Ovary (tissue), 9 donors: ENCODE results near the gene PURB. TPM values are rescaled to one million over a fixed set of nuclear protein-coding genes. Genes with fewer than 3 reads are reported as not detected.

Source experiments
- DNase-seq, 5 donors: peaks; one replicate each; pipeline ENCODE4 v3.0.0-alpha.2; 2019 to 2020
- H3K27ac ChIP-seq, 2 donors: fragments of 200-600 bp; one replicate each; pipeline versions ENCODE4 v1.5.1 to v1.8.0; 2019 to 2022
- H3K27me3 ChIP-seq: fragments of 200-600 bp; one replicate; pipeline ENCODE4 v1.8.0; 2022
- H3K36me3 ChIP-seq: fragments of 200-600 bp; sonication (generic); one replicate; pipeline ENCODE4 v1.5.1; 2019
- H3K4me1 ChIP-seq: one replicate; pipeline ENCODE4 v1.8.1; 2013; ENCODE audit warnings: mild to moderate bottlenecking, moderate library complexity; ENCODE audit not compliant: insufficient read depth
- H3K4me3 ChIP-seq: fragments of 200-600 bp; sonication (generic); one replicate; pipeline ENCODE4 v1.5.1; 2017
- H3K9me3 ChIP-seq, 2 donors: fragments of 200-600 bp in 1 of 2; sonication (generic) in 1 of 2; one replicate each; pipeline versions ENCODE4 v1.5.1 to v1.8.1; 2013 to 2019; ENCODE audit warnings: mild to moderate bottlenecking in 1 of 2, moderate library complexity in 1 of 2
- CTCF ChIP-seq, 3 donors: fragments of 450-650 bp in 2 of 3; fragments of 200-600 bp in 1 of 3; IDR thresholded peaks; one replicate each; pipeline versions ENCODE4 v1.5.1 to v1.8.0; 2016 to 2022; ENCODE audit warnings: antibody characterized with exemption in 3 of 3, mild to moderate bottlenecking in 1 of 3
- EP300 ChIP-seq: sonication (generic); formaldehyde crosslinking; IDR thresholded peaks from one replicate; pipeline ENCODE4 v1.6.1; 2017; ENCODE audit warnings: antibody characterized with exemption
- POLR2A ChIP-seq: fragments of 450-650 bp; IDR thresholded peaks from one replicate; pipeline ENCODE4 v1.6.1; 2017; ENCODE audit warnings: antibody characterized with exemption, mild to moderate bottlenecking, moderate library complexity
- WGBS, 3 donors: extraction: QIAGEN DNeasy Blood & Tissue Kit in 1 of 3; methylation state at CpG; one replicate each; pipeline versions ENCODE4 v1.1.5 to v1.1.7; 2013 to 2017; 5-methylcytosine and 5-hydroxymethylcytosine counted together
- intact Hi-C, 4 donors: fragments of 100-400 bp; cut with DNase I; formaldehyde crosslinking; loops; one replicate each; pipeline versions ENCODE4 v1.11.0 to v1.15.1; 2022 to 2023
- polyA plus RNA-seq, 2 donors: library from polyadenylated mRNA; stranded (reverse); fragments of 200-250 nt in 1 of 2; fragments of 350-450 nt in 1 of 2; fragmentation: Illumina TruSeq in 1 of 2; extraction: RNeasy Lipid Tissue Mini Kit (QIAGEN cat#74804) in 1 of 2; gene quantifications; one replicate each; pipeline ENCODE4 v1.2.3, GENCODE V29; 2013 to 2014
- total RNA-seq, 7 donors: library from RNA; depleted of rRNA in 2 of 7; stranded (reverse); fragments of >200 nt in 2 of 7; fragmentation: NEBNext Ultra II Directional in 3 of 7; extraction: Animal tissue kit (Norgen Biotek cat#: 25700) in 3 of 7; gene quantifications; one replicate each; pipeline versions ENCODE4 v1.1.0 to v1.2.4, GENCODE V29; 2016 to 2023
- donor health status: DM: no; HTN: no; CAD: no; lungs with moderate emphysema.
- donor health status: DM: no; HTN: no; CAD: no.
- donor health status: Bipolar disorder and iron deficiency.
- donor health status: DM: yes; HTN: yes; CAD: no.
- donor health status: DM: no; HTN: no; CAD: no.
- donor health status: DM: yes; HTN: yes; CAD: no.

PURB gene
- total and polyA plus RNA-seq, 9 donors, result 9.6 to 27.3 (median 23.8) TPM

GRCh38 chr7:44827567-44827966 lies 57.8 kb downstream of the PURB start:
- no peaks in the 10 kb centered on the region for H3K27me3 ChIP-seq
- intact Hi-C loops, result no loop called here
- H3K4me1 ChIP-seq, result peaks cover 1% of the 10 kb centered on the region
- TF ChIP-seq POLR2A (no peak), CTCF (IDR thresholded peaks at IDR 0.05) (no peak), EP300 (no peak)
- 73 to 80% (median 79%) methylated on average over 3 of the region's 3 CpGs for WGBS, 3 donors
- H3K27ac ChIP-seq, result no peak overlapping the region
- DNase-seq, result no peak
- H3K36me3 ChIP-seq, result no peaks in the 10 kb centered on the region
- H3K4me3 ChIP-seq, result no peak overlapping the region
- H3K9me3 ChIP-seq, result no peaks in the 10 kb centered on the region

Other genes starting within 250 kb of the PURB start
- gene ZMIZ2, start 136.7 kb downstream of the PURB start, total RNA-seq, result 10 to 100 TPM; 20.0 to 85.5 (median 69.4) TPM
- gene ZMIZ2, start 136.7 kb downstream of the PURB start, polyA plus RNA-seq, result 10 to 100 TPM; 12.7 to 36.8 TPM
- gene PPIA, start 88.8 kb downstream of the PURB start, total RNA-seq, result 1,000 to 10,000 TPM in 1 of 7 donors, 100 to 1,000 TPM in 6; 644 to 1,200 (median 790) TPM
- 1,000 to 10,000 TPM; 1,452 to 2,091 TPM for gene PPIA, start 88.8 kb downstream of the PURB start, polyA plus RNA-seq
- gene H2AZ2, start 37.4 kb downstream of the PURB start, total RNA-seq, result 100 to 1,000 TPM in 5 of 7 donors, 10 to 100 TPM in 2; 70.7 to 154 (median 123) TPM
- 100 to 1,000 TPM in 1 of 2 donors, 10 to 100 TPM in 1; 79.0 to 119 TPM for gene H2AZ2, start 37.4 kb downstream of the PURB start, polyA plus RNA-seq
- 1 to 10 TPM in 4 of 7 donors, under 1 TPM in 3; 0.48 to 2.4 (median 1.0) TPM for gene MYO1G, start 93.5 kb upstream of the PURB start, total RNA-seq
- gene MYO1G, start 93.5 kb upstream of the PURB start, polyA plus RNA-seq, result 1 to 10 TPM in 1 of 2 donors, under 1 TPM in 1; 0.64 to 1.1 TPM
- gene CCM2, start 114.7 kb upstream of the PURB start, total RNA-seq, result 10 to 100 TPM; 16.2 to 34.6 (median 23.5) TPM
- 10 to 100 TPM; 21.2 to 23.1 TPM for gene CCM2, start 114.7 kb upstream of the PURB start, polyA plus RNA-seq
- gene NACAD, start 203.4 kb upstream of the PURB start, total RNA-seq, result 10 to 100 TPM in 5 of 7 donors, 1 to 10 TPM in 2; 5.1 to 24.1 (median 18.8) TPM
- 1 to 10 TPM; 4.1 to 8.1 TPM for gene NACAD, start 203.4 kb upstream of the PURB start, polyA plus RNA-seq
- 10 to 100 TPM; 28.9 to 67.5 (median 50.8) TPM for gene TBRG4, start 226.2 kb upstream of the PURB start, total RNA-seq
- 10 to 100 TPM; 28.6 to 34.0 TPM for gene TBRG4, start 226.2 kb upstream of the PURB start, polyA plus RNA-seq